SW 1271 (cell line): ENCODE measurements around the gene TRAF1.

Experiments used
- DNase-seq, 2 experiments: peaks; one replicate each; lab custom pipeline; 2025; lab: John Stamatoyannopoulos, UW

TRAF1 gene

DNA sequence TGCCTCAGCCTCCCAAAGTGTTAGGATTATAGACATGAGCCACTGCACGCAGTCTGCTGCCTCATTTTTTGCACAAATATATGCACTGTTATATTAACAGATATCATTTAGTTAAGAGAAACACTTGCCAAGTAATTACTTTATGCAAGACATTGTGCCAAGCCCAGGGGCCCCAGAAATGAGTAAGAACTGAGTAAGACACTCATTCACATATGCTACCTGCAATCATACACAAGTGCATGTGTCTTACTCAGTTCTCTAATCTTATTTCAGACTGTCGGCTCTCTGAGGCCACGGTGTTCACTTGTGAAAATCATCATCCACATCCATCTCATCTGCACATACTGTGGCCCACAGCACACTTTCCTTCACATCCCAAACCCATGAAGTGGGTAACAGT is 16.0 kb downstream of the TRAF1 start:
- DNase-seq = no peak

DNA sequence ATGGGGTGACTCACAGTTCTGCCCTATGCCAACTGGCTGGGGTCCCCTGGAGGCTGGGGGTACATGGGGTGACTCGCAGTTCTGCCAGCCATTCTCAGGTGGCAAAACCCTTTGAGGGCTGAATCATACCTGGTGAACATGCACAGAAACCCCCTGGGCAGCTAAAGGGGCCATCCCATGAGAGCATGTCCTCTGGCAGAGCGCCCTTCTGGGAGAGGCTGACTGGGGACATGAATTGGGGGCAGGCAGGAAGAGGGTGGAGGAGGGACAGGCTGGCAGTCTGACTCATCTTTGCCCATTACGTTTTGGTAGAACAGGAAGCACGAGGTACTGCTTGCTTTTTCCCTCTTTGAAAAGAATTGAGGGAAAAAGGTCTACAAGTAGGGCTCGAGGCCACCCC is 16.7 kb downstream of the TRAF1 start:
- no peak for DNase-seq

DNA sequence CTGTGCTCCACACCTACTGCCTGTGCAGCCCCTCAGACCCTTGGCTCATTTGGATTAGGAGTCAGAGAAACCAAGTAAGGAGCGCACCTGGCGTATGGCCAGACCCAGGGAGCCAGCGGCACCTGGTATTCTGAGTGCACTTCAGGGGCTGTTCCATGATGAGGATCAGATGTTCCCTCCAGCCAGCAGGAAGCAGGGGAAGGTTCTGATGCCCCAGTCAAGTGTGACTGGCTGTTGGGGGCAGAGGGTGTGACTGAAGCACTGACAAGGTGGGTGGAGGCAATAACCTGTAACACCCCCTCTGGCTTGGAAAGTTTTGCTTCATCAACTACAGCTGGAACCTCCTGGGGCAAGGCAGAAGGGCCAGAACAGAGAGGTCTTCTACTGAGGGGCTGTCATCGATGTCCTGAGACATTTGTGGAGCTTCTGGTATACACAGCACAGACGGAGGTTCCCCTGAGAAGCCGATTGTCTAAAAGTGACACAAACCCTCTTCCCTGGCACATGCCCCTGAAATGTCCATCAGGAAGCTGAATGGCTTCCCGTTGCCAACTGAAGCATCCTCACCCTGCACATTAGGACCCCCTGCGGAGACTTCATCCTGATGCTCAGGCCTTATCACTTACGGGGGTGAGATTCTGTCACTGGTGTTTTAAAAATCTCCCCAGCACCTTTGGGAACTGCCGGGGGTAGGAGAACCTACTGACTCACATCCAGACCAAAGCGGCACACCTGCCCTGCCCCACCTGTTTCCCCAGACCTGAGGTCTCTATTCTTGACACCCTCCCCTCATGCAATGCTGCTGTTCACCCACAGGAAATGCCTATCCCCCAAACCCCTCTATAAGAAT is 21.1 kb downstream of the TRAF1 start:
- no peak for DNase-seq

DNA sequence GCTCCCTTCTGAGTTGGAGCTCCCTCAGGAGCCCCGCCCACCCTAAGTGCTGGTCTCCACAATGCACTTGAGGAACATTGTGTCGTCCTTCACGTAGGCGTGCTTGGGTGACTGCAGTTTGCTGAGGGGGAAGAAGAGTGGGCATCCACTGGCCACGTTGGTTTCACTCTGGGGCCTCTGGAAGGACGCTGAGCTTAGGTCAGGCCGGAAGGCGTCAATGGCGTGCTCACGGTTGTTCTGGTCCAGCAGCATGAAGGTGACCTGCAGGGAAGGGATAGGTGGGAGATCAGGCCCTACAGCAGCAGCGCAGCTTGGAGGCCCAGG is 21.7 kb downstream of the TRAF1 start:
- DNase-seq = no peak

DNA sequence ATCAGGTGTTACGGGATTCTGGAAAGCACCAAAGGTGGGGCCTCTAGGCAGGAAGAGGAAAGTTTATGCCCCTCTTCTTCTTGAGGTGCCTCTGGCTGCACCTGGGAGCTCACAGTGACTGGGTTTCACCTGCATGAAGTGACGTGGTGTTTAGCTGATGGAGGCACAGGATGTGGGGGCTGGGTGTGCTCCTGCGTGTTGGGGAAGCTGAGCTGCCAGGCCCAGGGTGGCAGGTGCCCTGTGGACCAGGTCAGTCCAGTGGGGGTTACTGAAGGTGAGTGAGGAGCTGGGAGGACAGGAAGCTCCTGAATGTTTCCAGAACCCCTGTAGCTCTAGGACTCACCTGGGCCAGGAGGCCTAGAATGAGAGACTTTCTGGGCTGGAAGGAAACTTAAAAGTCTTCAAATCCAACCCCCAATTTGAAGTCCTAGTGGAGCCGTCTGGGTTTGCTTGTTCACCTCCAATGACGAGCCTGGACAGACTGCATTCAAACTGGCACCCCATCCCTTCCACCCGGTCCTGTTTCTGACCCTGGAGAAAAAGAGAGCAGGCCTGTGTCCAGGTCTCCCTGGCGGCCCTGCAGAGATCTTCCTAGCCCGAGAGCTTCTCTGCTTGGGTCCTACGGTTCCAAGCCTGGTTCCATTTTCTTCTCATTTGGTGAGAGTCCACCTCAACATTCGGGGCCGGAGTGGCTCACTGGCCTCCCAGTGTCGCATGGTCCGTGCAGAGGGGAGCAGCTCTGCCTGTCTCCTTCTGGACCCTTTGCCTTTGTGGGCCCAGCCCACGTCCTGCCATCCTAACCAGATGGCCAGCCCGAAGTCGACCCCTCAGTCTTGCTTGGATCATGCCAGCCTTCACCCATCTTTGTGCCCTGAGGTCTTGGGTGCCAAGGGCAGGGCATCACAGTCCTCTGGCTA is 22.3 kb downstream of the TRAF1 start:
- DNase-seq = no peak

DNA sequence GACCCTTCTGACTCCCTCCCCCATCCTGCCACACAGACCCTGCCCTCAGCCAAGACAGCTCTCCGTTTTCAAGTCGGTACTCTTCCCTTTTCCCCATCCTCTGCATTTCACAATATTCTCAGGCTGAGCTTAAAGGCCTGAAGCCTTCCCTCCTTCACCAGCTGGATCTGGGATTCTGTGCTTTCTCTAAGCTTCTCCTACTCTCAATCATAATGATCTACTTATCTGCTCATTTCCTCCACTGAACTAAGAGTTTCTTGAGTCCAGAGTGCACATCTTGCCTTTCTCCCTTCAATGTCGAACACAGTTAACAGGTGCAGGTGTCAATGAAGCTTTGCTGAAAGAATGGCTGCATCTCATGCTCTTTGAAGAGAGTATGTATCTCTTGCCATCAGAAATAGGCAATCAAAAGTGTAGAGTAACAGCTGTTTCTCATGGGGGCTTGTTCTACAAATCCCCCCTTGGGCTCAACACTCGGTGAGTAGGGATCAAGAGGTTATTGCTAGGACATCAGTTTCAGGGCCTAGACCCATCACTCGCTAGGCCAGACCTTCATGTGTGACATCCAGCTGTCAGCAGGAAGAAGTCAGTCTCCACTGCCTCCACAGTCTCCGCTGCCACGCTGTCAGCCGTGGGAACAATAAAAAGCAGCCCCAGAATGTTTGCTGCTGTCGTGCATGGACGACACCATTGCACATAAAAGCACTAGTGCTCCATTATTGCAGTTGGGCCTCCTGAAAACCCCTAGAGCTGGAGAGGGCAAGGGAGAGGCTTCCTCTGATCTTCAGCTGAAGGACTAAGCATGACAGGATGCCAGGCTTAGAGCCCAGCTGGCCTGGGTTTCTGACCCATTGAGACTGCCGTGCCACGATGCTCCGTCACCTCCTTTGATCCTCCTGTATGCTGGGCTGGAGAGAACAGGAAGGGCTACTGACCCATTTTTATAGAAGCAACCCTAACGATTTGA is 23.7 kb downstream of the TRAF1 start:
- no peak for DNase-seq

DNA sequence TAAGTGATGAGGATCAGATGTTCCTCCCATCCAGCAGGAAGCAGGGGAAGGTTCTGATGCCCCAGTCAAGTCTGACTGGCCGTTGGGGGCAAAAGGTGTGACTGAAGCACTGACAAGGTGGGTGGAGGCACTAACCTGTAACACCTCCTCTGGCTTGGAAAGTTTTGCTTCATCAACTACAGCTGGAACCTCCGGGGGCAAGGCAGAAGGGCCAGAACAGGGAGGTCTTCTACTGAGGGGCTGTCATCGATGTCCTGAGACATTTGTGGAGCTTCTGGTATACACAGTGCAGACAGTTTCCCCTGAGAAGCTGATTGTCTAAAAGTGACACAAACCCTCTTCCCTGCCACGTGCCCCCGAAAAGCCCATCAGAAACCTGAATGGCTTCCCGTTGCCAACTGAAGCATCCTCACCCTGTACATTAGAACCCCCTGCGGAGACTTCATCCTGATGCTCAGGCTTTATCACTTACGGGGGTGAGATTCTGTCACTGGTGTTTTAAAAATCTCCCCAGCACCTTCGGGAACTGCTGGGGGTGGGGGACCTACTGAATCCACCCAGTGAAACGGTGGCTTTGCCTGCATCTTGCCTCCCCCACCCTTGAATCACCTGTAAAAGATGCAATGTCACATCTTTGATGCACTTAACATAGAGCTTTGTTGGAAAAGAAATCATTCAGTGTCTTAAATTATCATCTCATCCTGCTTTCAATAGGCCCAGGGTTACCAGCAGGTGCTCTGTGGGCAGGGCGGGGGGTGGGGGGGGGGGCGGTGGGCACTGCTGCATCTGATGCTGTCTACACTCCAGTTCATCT is 24.6 kb downstream of the TRAF1 start:
- no peak for DNase-seq

DNA sequence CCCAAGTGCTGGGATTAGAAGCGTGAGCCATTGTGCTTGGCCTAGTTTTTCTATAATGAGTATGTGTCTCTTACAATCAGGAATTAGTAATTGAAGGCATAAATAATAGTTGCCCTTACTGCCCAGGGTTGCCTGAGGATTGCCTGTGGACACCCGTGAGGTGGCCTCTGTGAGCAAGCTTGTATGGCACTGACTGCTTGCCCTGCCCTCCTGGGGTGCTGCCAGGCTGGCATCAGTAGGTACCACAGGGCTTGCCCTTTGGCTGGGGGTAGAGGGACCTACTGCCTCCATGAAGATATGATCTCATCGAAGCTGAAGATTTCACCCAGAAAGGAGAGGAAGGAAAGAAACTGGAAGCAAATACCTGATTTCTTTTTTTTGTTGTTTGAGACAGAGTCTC is 25.8 kb downstream of the TRAF1 start:
- no peak for DNase-seq

DNA sequence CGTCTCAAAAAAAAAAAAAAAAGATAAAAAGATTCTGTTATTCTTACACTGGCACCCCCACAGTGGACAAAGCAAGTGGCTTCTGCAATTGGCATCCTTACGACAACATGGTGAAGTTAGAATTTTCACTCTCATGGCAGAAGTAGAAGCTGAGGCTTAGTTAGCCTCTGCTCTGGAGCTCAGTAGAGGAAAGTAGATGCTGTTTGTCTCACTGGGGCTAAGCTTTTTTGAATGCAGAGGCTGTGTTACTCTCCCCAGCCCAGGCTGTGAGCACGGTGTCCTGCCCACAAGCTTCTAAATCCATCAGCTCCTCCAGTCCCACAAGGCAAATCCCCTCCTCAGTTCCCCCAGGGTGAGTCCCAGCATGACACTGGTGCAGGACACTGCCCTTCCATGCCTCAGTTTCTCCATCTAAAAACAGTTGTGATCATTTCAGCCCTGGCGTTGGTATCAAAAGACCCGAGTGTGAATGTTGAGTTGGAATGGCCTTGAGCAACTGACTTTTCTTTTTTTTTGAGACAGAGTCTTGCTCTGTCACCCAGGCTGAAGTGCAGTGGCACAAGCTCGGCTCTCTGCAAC is 27.0 kb downstream of the TRAF1 start:
- DNase-seq = no peak

DNA sequence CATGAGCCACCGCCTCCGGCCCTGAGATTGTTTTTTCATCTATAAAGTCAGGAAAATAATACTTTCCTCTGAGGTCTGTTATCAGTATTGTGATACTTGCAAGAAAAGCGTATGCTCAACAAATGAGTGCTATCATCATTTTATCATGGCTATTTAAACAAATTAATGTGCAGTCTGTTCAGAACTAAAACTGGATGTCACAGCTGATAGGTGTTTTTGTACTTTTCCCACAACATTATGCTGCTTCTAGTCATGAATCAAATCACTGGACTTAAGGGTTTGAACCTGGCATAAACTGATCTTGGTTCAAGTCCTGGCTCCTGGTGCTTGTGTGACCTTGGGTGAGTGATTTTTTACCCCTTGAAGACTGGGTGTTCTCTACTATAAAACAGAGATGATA is 28.2 kb downstream of the TRAF1 start:
- no peak for DNase-seq

DNA sequence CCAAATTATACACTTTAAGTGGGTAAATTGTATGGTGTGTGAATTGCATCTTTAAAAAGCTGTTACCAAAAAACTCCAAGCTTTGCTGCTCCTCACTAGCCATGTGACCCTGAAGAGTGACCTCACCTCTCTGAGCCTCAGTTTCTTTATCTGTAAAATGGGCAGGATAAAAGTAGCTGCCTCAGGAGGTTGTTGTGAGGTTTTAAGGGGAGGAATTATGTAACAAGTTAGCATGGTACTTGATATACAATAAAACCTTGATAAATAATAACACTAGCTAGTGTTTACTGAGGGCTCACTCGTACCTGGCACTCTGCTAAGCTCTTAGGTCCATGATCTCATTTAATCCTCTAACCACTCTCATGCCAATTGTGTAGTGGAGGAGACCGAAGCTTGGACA is 30.6 kb downstream of the TRAF1 start:
- DNase-seq = no peak

DNA sequence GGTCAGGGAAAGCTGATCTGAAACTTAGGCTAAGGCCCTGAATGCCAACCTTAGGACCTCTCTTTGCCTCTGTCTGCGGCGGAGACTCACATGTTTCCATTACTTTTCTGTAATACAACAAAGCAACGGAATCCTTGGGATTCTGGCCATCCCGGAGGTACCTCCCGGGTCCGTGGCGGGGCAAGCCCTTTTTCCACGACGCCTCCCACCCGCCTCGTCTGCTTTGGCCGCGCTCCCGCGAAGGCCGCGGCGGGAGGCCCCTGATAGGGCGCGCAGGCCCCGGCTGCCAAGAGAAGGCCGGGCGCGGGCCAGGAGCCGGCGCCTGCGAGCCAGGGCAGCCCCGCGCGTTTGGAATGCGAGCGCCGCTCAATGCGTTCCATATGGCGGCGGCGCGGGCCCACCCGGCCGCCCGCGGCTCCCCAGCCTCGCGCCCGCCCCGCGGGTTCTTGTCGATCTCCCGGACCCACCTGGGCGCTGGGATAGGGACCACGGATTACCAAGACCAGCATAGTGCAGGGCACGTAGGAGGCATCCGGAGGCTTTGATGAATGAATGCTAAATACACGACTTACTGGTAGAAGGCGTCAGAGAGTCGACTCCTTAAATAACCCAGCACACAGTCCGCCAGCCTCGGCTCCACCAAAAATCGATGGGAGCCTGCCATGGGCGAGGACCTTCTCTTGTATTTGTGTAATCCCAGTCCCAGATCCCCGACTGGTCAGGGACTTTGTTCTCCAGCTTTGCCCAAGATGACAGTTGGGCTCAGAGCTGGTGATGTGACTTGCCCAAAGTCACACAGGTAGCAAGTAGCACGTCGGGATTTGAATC is 32.1 kb downstream of the TRAF1 start:
- DNase-seq = no peak

DNA sequence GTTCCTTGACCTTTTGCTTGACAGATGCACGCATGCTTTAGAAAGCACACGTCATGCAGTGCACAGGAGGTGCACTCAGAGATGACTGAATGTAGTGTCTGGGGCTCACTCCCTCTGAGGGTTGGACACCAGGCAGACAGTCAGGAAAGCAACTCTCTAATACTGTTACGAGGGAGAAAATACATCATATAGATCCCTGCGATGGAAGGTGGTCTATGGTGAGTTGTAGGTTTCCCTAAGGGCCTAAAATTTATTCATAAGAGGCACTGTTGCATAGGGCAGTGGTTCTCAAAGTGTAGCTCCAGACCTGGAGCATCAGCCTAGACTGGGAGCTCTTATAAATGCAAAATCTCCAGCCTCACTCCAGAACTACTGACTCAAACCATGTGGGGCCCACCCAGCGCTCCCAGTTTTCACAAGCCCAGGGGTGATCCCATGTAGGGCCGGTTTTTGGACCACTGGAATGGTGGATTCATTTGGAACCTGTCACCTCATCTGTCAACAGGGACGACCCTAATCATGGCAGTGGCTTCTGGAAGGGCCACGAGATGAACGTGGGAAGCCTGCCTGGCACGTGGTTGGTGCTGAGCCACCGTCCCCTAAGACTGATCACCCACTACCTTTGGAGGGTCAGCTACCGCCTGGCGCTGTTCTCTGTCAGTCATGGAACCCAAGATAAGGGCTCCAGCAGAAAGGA is 32.8 kb downstream of the TRAF1 start:
- no peak for DNase-seq

DNA sequence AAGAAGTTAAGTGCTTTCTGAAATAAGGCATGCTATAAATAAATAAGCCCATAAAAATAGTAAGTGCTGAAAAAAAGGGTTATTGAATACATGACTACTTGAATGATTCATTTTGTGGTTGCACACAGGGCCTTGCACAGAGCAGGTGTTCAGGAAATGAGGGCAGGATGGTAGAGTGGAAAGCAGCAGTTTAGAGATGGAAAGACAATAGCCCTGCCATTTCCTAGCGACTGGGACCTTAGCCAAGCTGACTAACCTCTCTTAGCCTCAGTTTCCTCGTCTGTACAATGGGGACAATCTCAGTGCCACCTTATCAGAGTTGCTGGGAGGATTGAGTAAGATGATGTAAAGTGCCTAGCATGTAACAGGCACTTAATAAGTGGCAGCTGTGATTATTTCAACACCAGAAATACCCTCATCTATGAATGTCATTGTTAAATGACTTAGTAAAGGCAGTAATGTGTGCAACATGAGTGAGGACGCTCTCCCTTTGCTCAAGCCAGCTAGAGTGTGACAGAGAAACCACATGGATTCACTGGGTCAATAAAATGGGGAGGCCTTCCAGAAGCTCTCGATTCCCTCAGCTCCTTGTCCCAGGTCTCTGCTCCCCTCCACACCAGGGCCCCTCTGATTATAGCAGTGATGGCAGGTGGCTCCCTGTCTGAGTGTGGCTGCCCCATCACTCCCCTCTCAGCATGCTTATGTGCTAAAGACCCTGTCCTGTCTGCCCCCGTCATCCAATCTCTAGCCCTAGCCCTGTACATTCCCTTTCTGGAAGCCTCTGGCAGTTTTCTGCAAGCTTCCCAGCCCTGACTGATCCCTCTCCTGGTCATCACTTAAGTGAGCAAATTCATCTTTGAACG is 33.6 kb downstream of the TRAF1 start:
- DNase-seq = peak in 1 of 2 experiments; percentile 35

DNA sequence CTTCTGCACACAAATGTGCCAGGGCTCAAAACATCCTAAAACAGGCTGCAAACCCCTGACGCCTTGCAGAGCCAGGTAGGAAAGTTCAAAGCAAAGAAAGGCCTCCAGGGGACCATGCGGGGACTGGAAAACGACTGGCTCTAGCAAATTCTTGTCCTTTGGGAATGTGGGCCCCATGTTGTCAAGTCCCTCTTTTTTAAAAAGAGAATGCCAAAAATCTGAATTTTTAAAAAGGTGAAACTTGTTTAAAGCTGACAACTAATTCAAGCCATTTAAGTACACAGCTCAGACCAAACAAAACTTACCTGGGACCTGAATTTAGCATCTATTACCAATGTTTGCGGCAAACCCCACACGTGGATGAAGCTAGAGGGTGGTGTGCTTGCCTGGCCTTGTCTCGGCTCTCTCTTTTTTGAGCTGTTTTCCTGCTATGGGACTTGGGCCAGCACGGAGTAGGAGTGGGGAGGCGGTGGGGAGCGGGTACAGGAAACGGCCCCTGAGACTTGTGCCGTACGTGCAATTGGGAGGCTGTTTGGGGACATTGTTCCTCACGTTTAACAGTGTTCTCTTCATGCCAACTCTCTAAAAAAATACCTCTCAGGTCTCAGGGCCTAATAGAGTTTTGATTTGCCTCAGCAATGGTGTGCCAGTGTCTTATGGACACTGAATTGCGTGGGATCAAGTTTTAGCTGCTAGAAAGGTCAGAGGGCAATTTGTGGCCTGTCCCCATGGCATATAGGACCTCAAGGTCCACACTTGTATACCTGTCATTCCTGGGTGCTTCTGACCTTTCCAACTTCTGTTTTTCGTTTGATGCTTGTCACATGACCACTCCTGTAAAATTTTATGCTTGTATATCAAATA is 34.5 kb downstream of the TRAF1 start:
- DNase-seq = no peak

DNA sequence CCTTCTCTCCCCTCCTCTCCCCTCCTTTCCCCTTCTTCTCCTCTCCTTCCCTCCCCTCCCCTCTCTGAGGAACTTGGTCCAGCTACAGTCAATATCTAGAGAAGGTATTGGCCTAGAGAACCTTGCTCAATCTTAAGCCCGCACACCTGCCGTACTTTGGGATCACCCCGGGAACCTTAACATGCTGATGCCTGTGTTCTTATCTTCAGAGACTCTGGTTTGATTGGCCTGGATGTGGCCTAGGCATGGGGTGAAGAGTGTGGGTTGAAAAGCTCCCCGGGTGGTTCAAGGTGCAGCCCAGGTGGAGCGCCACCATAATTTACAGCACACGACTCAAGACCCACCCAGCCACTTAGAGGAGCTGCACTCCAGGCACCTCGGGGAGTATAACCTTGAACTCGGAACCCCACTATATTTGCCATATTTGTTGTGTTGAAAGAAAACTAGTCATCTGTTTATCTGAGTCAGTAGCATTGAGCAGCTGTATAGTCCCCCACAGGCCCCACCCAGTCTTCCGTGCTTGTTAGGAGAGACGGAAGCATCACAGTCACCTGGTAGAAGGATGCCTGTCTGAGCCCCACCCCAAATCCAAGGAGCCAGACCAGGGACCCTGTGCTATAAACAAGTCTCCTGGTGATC is 35.2 kb downstream of the TRAF1 start:
- no peak for DNase-seq
